H9 (cell line): ENCODE results near the gene VSX1. TPM values are rescaled to one million over a fixed set of nuclear protein-coding genes. Genes with fewer than 3 reads are reported as not detected.

Experiments used
- DNase-seq: peaks from one replicate; pipeline ENCODE4 v3.0.0-alpha.2; 2017
- H2AFZ ChIP-seq: one replicate; pipeline ENCODE4 v1.6.1; 2013; ENCODE audit warnings: mild to moderate bottlenecking, low read length, control low read depth, moderate library complexity
- H2AK5ac ChIP-seq: 2 replicates; pipeline ENCODE4 v1.6.1; 2013; ENCODE audit warnings: low read length, control low read depth, mixed read lengths; ENCODE audit not compliant: insufficient read length
- H2BK120ac ChIP-seq: one replicate; pipeline ENCODE4 v1.6.1; 2013; ENCODE audit warnings: low read depth, mild to moderate bottlenecking, low read length, control low read depth, inconsistent platforms; ENCODE audit not compliant: poor library complexity, severe bottlenecking
- H2BK12ac ChIP-seq: 2 replicates; pipeline ENCODE4 v1.6.1; 2013; ENCODE audit warnings: low read length, control low read depth, mixed read lengths, low read depth; ENCODE audit not compliant: insufficient read length
- H2BK15ac ChIP-seq: 2 replicates; pipeline ENCODE4 v1.6.1; 2013; ENCODE audit warnings: low read depth, low read length, control low read depth
- H2BK20ac ChIP-seq: one replicate; pipeline ENCODE4 v1.6.1; 2013; ENCODE audit warnings: low read depth, mild to moderate bottlenecking, low read length, control low read depth, inconsistent platforms; ENCODE audit not compliant: poor library complexity, severe bottlenecking
- H2BK5ac ChIP-seq: 2 replicates; pipeline ENCODE4 v1.6.1; 2013; ENCODE audit warnings: low read length, control low read depth, mixed read lengths; ENCODE audit not compliant: insufficient read length
- H3K14ac ChIP-seq: 2 replicates; pipeline ENCODE4 v1.6.1; 2013; ENCODE audit warnings: low read length, control low read depth; ENCODE audit not compliant: insufficient read depth
- H3K18ac ChIP-seq: 2 replicates; pipeline ENCODE4 v1.6.1; 2013; ENCODE audit warnings: low read depth, mild to moderate bottlenecking, mixed read lengths, low read length, control low read depth; ENCODE audit not compliant: insufficient read length
- H3K23ac ChIP-seq: 2 replicates; pipeline ENCODE4 v1.6.1; 2013; ENCODE audit warnings: low read length, control low read depth, mixed read lengths, low read depth; ENCODE audit not compliant: insufficient read length
- H3K23me2 ChIP-seq: 2 replicates; pipeline ENCODE4 v1.6.1; 2013; ENCODE audit warnings: low read depth, mild to moderate bottlenecking, mixed read lengths, low read length, control low read depth; ENCODE audit not compliant: insufficient read length, poor library complexity, severe bottlenecking
- H3K27ac ChIP-seq: 2 replicates; pipeline ENCODE4 v1.5.1; 2013; ENCODE audit warnings: low read length, control low read depth, mixed read lengths, low read depth; ENCODE audit not compliant: insufficient read length
- H3K27me3 ChIP-seq: 2 replicates; pipeline ENCODE4 v1.6.1; 2013; ENCODE audit warnings: low read length, control low read depth, inconsistent platforms; ENCODE audit not compliant: insufficient read depth
- H3K4ac ChIP-seq: 2 replicates; pipeline ENCODE4 v1.6.1; 2013; ENCODE audit warnings: low read depth, mild to moderate bottlenecking, control low read depth, inconsistent platforms, low read length, moderate library complexity
- H3K4me1 ChIP-seq: 2 replicates; pipeline ENCODE4 v1.6.1; 2013; ENCODE audit warnings: low read length, control low read depth, inconsistent platforms; ENCODE audit not compliant: insufficient read depth
- H3K4me2 ChIP-seq: 2 replicates; pipeline ENCODE4 v1.6.1; 2013; ENCODE audit warnings: low read length, control low read depth, mixed read lengths; ENCODE audit not compliant: insufficient read length, insufficient read depth
- H3K56ac ChIP-seq: 2 replicates; pipeline ENCODE4 v1.6.1; 2013; ENCODE audit warnings: low read depth, mild to moderate bottlenecking, mixed read lengths, low read length, control low read depth; ENCODE audit not compliant: insufficient read length
- H3K79me1 ChIP-seq: 2 replicates; pipeline ENCODE4 v1.6.1; 2013; ENCODE audit warnings: low read depth, mild to moderate bottlenecking, moderate library complexity, low read length, control low read depth, inconsistent platforms; ENCODE audit not compliant: insufficient read depth, poor library complexity, severe bottlenecking
- H3K79me2 ChIP-seq: 2 replicates; pipeline ENCODE4 v1.6.1; 2013; ENCODE audit warnings: low read length, control low read depth, inconsistent platforms; ENCODE audit not compliant: insufficient read depth
- H3K9ac ChIP-seq: 2 replicates; pipeline ENCODE4 v1.6.1; 2013; ENCODE audit warnings: low read length, control low read depth, mixed read lengths; ENCODE audit not compliant: insufficient read length; ENCODE audit errors: extremely low read depth
- H3K9me3 ChIP-seq: one replicate; pipeline ENCODE4 v1.6.1; 2013; ENCODE audit warnings: low read depth, low read length, inconsistent platforms; ENCODE audit not compliant: control insufficient read depth
- H3T11ph ChIP-seq: one replicate; pipeline ENCODE4 v1.6.1; 2013; ENCODE audit warnings: mild to moderate bottlenecking, low read length, control low read depth, inconsistent platforms
- H4K20me1 ChIP-seq: one replicate; pipeline ENCODE4 v1.6.1; 2013; ENCODE audit not compliant: control insufficient read depth, insufficient read length, insufficient read depth
- H4K5ac ChIP-seq: 2 replicates; pipeline ENCODE4 v1.6.1; 2013; ENCODE audit warnings: low read depth, mild to moderate bottlenecking, mixed read lengths, low read length, control low read depth; ENCODE audit not compliant: insufficient read length
- H4K8ac ChIP-seq: replicated peaks from 2 replicates; pipeline ENCODE4 v1.6.1; 2013; ENCODE audit warnings: low read length, control low read depth, mixed read lengths, low read depth; ENCODE audit not compliant: insufficient read length
- H4K91ac ChIP-seq: 2 replicates; pipeline ENCODE4 v1.6.1; 2013; ENCODE audit warnings: low read depth, mild to moderate bottlenecking, moderate library complexity, mixed read lengths, low read length, control low read depth; ENCODE audit not compliant: insufficient read length
- H3K27ac Mint-ChIP-seq, 3 experiments: 2 replicates in 2 of 3; 3 replicates in 1 of 3; pipeline ENCODE4 v1.8.0; 2020 to 2021; ENCODE audit warnings: mixed read lengths in 3 of 3, mild to moderate bottlenecking in 1 of 3, moderate library complexity in 1 of 3
- H3K27me3 Mint-ChIP-seq: 2 replicates; pipeline ENCODE4 v1.8.0; 2021; ENCODE audit warnings: low read depth, mild to moderate bottlenecking, moderate library complexity, mixed read lengths
- H3K36me3 Mint-ChIP-seq, 3 experiments: 2 replicates in 2 of 3; 3 replicates in 1 of 3; pipeline ENCODE4 v1.8.0; 2020 to 2021; ENCODE audit warnings: low read depth in 3 of 3, mixed read lengths in 3 of 3; ENCODE audit not compliant: insufficient read depth in 1 of 3
- H3K4me1 Mint-ChIP-seq, 2 experiments: 2 replicates each; pipeline ENCODE4 v1.8.0; 2020; ENCODE audit warnings: mixed read lengths in 2 of 2
- H3K4me3 Mint-ChIP-seq, 2 experiments: 2 replicates in 1 of 2; 3 replicates in 1 of 2; pipeline ENCODE4 v1.8.0; 2020 to 2021; ENCODE audit warnings: mild to moderate bottlenecking in 2 of 2, mixed read lengths in 2 of 2, moderate library complexity in 1 of 2
- H3K9me3 Mint-ChIP-seq, 2 experiments: 2 replicates in 1 of 2; 3 replicates in 1 of 2; pipeline ENCODE4 v1.8.0; 2020; ENCODE audit warnings: mild to moderate bottlenecking in 2 of 2, mixed read lengths in 2 of 2, moderate library complexity in 1 of 2
- CTCF ChIP-seq: fragments of 200-600 bp; sonication (generic); conservative IDR thresholded peaks from 3 replicates; pipeline ENCODE4 v1.8.0; 2021; ENCODE audit warnings: antibody characterized with exemption, mild to moderate bottlenecking
- WGBS: extraction: QIAGEN DNeasy Blood & Tissue Kit; methylation state at CpG from one replicate; pipeline ENCODE4 v1.1.7; 2013; ENCODE audit warnings: missing lambda C conversion rate, low lambda C conversion rate, mixed read lengths; ENCODE audit not compliant: insufficient read length; ENCODE audit errors: extremely low coverage; 5-methylcytosine and 5-hydroxymethylcytosine counted together
- total RNA-seq: library from RNA; stranded (reverse); gene quantifications from 2 replicates; pipeline ENCODE4 v1.2.1, GENCODE V29; 2021

VSX1 gene
- total RNA-seq, 1 experiment from 2014 or later: not detected

- no peak overlapping the region for H3K9ac ChIP-seq
- no peaks in the 10 kb centered on the region for H3K79me2 ChIP-seq
- no peak overlapping the region for H3K27ac ChIP-seq
- Mint-ChIP-seq H3K9me3 (no peaks in the 10 kb centered on the region), H3K4me3 (no peak overlapping the region), H3K4me1 (peaks cover 0 to 1% of the 10 kb centered on the region in 2 experiments; a peak in 1 of 4 replicates), H3K27ac (no peak overlapping the region), H3K27me3 (peaks cover 5% of the 10 kb centered on the region; the same call in 1 of the 2 replicates), H3K36me3 (no peaks in the 10 kb centered on the region)
- H2BK20ac ChIP-seq: no peak overlapping the region
- H3K79me1 ChIP-seq: no peaks in the 10 kb centered on the region
- H3K27me3 ChIP-seq: no peaks in the 10 kb centered on the region
- no peak overlapping the region for H3K18ac ChIP-seq
- no peak for DNase-seq
- no peak overlapping the region for H3K4ac ChIP-seq
- no peak overlapping the region for H2AFZ ChIP-seq
- no peak overlapping the region for H3T11ph ChIP-seq
- TF ChIP-seq CTCF: no peak
- H4K5ac ChIP-seq: no peak overlapping the region
- H2AK5ac ChIP-seq: no peak overlapping the region
- H2BK12ac ChIP-seq: no peak overlapping the region
- H3K4me1 ChIP-seq: no peaks in the 10 kb centered on the region
- H3K14ac ChIP-seq: no peak overlapping the region
- H4K8ac ChIP-seq: no peak overlapping the region
- no peak overlapping the region for H2BK120ac ChIP-seq
- no peak overlapping the region for H3K56ac ChIP-seq
- H2BK5ac ChIP-seq: no peak overlapping the region
- no peaks in the 10 kb centered on the region for H4K20me1 ChIP-seq
- H3K4me2 ChIP-seq: no peak overlapping the region
- H3K9me3 ChIP-seq: no peaks in the 10 kb centered on the region
- no peak overlapping the region for H4K91ac ChIP-seq
- no peak overlapping the region for H3K23ac ChIP-seq
- no peak overlapping the region for H2BK15ac ChIP-seq
- no CpG with 5 or more reads among the region's 2 CpGs for WGBS
- no peaks in the 10 kb centered on the region for H3K23me2 ChIP-seq
Observed at GRCh38 chr20:25097498-25097897, 15.6 kb upstream of the VSX1 start.
